Stimulated activated naive CD8-positive, alpha-beta T cell treated with anti-CD3 and anti-CD28 coated beads, Interleukin-15, amount 100 ng/mL, for 72 hours (primary cell): Measurements from ENCODE around the gene ACADM.
"Not testable (repeated sequence)": the region's sequence is repeated elsewhere in the genome, so short reads cannot be mapped to it uniquely, and the experiment has no call there.

Source experiments
- ATAC-seq: fragments of 150-1000 bp; cut with Tn5 transposase; 2 replicates; pipeline ENCODE4 v1.10.0; 2021; ENCODE audit warnings: mild to moderate bottlenecking, moderate library complexity
- DNase-seq, 2 donors: peaks; one replicate each; pipeline ENCODE4 v3.0.0; 2021 to 2022
- H3K27ac Mint-ChIP-seq, 2 donors: one replicate each; pipeline ENCODE4 v1.8.0; 2022; ENCODE audit warnings: mild to moderate bottlenecking in 2 of 2, mixed read lengths in 2 of 2, moderate library complexity in 2 of 2
- H3K27me3 Mint-ChIP-seq: one replicate; pipeline ENCODE4 v1.8.0; 2022; ENCODE audit warnings: mixed read lengths
- H3K4me1 Mint-ChIP-seq: one replicate; pipeline ENCODE4 v1.8.0; 2022; ENCODE audit warnings: mild to moderate bottlenecking, mixed read lengths
- H3K4me3 Mint-ChIP-seq, 2 donors: one replicate each; pipeline ENCODE4 v1.8.0; 2022; ENCODE audit warnings: mild to moderate bottlenecking in 2 of 2, mixed read lengths in 2 of 2, moderate library complexity in 1 of 2
- H3K9me3 Mint-ChIP-seq, 2 donors: one replicate each; pipeline ENCODE4 v1.8.0; 2022; ENCODE audit warnings: mixed read lengths in 2 of 2

Gene ACADM

GRCh38 chr1:75771978-75772377 is 47.5 kb downstream of the ACADM start:
- H3K27ac Mint-ChIP-seq, result no peak overlapping the region

GRCh38 chr1:75777812-75778211 is 53.3 kb downstream of the ACADM start:
- H3K9me3 Mint-ChIP-seq, result peaks cover 0 to 13% of the 10 kb centered on the region in 2 donors
- not testable (repeated sequence) for DNase-seq, ATAC-seq, H3K4me3 Mint-ChIP-seq, H3K27ac Mint-ChIP-seq, H3K4me1 Mint-ChIP-seq
- peaks cover 45% of the 10 kb centered on the region for H3K27me3 Mint-ChIP-seq

More at GRCh38 chr1:75771978-75772377, 47.5 kb downstream of the ACADM start:
- peaks cover 16% of the 10 kb centered on the region for H3K27me3 Mint-ChIP-seq
- no peak for DNase-seq
- no peak for ATAC-seq
- H3K9me3 Mint-ChIP-seq, result peaks cover 0 to 6% of the 10 kb centered on the region in 2 donors
- H3K4me3 Mint-ChIP-seq, result no peak overlapping the region
- H3K4me1 Mint-ChIP-seq, result no peaks in the 10 kb centered on the region

- H3K27me3 Mint-ChIP-seq, result peaks cover 45% of the 10 kb centered on the region
- not testable (repeated sequence) for H3K27ac Mint-ChIP-seq, H3K4me3 Mint-ChIP-seq, H3K4me1 Mint-ChIP-seq, DNase-seq, ATAC-seq
- H3K9me3 Mint-ChIP-seq, result peaks cover 0 to 13% of the 10 kb centered on the region in 2 donors
Measured at GRCh38 chr1:75778694-75779093, 54.2 kb downstream of the ACADM start.

GRCh38 chr1:75780183-75780582 is 55.7 kb downstream of the ACADM start:
- H3K27me3 Mint-ChIP-seq, result peaks cover 41% of the 10 kb centered on the region
- H3K27ac Mint-ChIP-seq, H3K9me3 Mint-ChIP-seq: not testable (repeated sequence)

GRCh38 chr1:75783920-75784319 is 59.4 kb downstream of the ACADM start:
- not testable (repeated sequence) for DNase-seq, ATAC-seq, H3K4me3 Mint-ChIP-seq, H3K27ac Mint-ChIP-seq, H3K9me3 Mint-ChIP-seq
- H3K4me1 Mint-ChIP-seq, result peaks cover 15% of the 10 kb centered on the region
- peaks cover 21% of the 10 kb centered on the region for H3K27me3 Mint-ChIP-seq

More at GRCh38 chr1:75780183-75780582, 55.7 kb downstream of the ACADM start:
- H3K4me1 Mint-ChIP-seq, H3K4me3 Mint-ChIP-seq, DNase-seq, ATAC-seq: not testable (repeated sequence)

- ATAC-seq, result peak; percentile 0
- no peaks in the 10 kb centered on the region for H3K9me3 Mint-ChIP-seq
- peak overlapping the region; percentile 91 to 92 for H3K4me3 Mint-ChIP-seq
- peaks cover 28% of the 10 kb centered on the region for H3K4me1 Mint-ChIP-seq
- peaks cover 10% of the 10 kb centered on the region for H3K27me3 Mint-ChIP-seq
- peak in 1 of 2 donors; percentile 11 for DNase-seq
- peak overlapping the region; percentile 97 to 98 for H3K27ac Mint-ChIP-seq
Measured at GRCh38 chr1:75785320-75785982, 60.9 kb downstream of the ACADM start.

GRCh38 chr1:75785983-75786853 is 61.7 kb downstream of the ACADM start, which contains the start of gene RABGGTB:
TSS of gene RABGGTB (plus strand) at chr1:75786256. CDS start at chr1:75786272, 16 bp downstream.
- H3K27me3 Mint-ChIP-seq, result peaks cover 3% of the 10 kb centered on the region
- peak within 1 kb of the TSS; percentile 97 to 98 for H3K27ac Mint-ChIP-seq
- no peaks in the 10 kb centered on the region for H3K9me3 Mint-ChIP-seq
- peak within 1 kb of the TSS; percentile 91 to 92 for H3K4me3 Mint-ChIP-seq
- DNase-seq, result peak; percentile 93 to 97
- ATAC-seq, result peak; percentile 98
- peaks cover 36% of the 10 kb centered on the region for H3K4me1 Mint-ChIP-seq

- Mint-ChIP-seq H3K27me3 (no peaks in the 10 kb centered on the region), H3K9me3 (no peaks in the 10 kb centered on the region), H3K4me3 (peak overlapping the region; percentile 91 to 92), H3K4me1 (peaks cover 43% of the 10 kb centered on the region), H3K27ac (peak overlapping the region; percentile 97 to 98)
- ATAC-seq (no peak), DNase-seq (no peak)
Measured at GRCh38 chr1:75786901-75787493, 62.5 kb downstream of the ACADM start.

GRCh38 chr1:75787524-75787923 is 63.0 kb downstream of the ACADM start:
- no peaks in the 10 kb centered on the region for H3K9me3 Mint-ChIP-seq
- H3K27ac Mint-ChIP-seq, result peak overlapping the region; percentile 97 to 98
- no peak for ATAC-seq
- H3K4me1 Mint-ChIP-seq, result peaks cover 48% of the 10 kb centered on the region
- H3K27me3 Mint-ChIP-seq, result no peaks in the 10 kb centered on the region
- DNase-seq, result no peak
- H3K4me3 Mint-ChIP-seq, result peak overlapping the region; percentile 91 to 92

- H3K27me3 Mint-ChIP-seq, result no peaks in the 10 kb centered on the region
- peak overlapping the region; percentile 57 to 91 for H3K27ac Mint-ChIP-seq
- DNase-seq (no peak), ATAC-seq (no peak)
- peak overlapping the region; percentile 91 to 92 for H3K4me3 Mint-ChIP-seq
- H3K9me3 Mint-ChIP-seq, result no peaks in the 10 kb centered on the region
- H3K4me1 Mint-ChIP-seq, result peaks cover 60% of the 10 kb centered on the region
Measured at GRCh38 chr1:75789988-75790387, 65.5 kb downstream of the ACADM start.

GRCh38 chr1:75791022-75791421 is 66.5 kb downstream of the ACADM start:
- Mint-ChIP-seq H3K27ac (peak overlapping the region; percentile 60 to 91), H3K9me3 (no peaks in the 10 kb centered on the region), H3K4me3 (peak overlapping the region; percentile 91 to 92), H3K4me1 (peaks cover 56% of the 10 kb centered on the region), H3K27me3 (no peaks in the 10 kb centered on the region)
- DNase-seq, result no peak
- ATAC-seq, result no peak

GRCh38 chr1:75792091-75792490 is 67.6 kb downstream of the ACADM start:
- peaks cover 56% of the 10 kb centered on the region for H3K4me1 Mint-ChIP-seq
- H3K9me3 Mint-ChIP-seq, result no peaks in the 10 kb centered on the region
- DNase-seq (no peak), ATAC-seq (no peak)
- H3K4me3 Mint-ChIP-seq, result peak overlapping the region in 1 of 2 donors; percentile 91
- H3K27me3 Mint-ChIP-seq, result no peaks in the 10 kb centered on the region
- peak overlapping the region in 1 of 2 donors; percentile 40 for H3K27ac Mint-ChIP-seq

- DNase-seq, result no peak
- no peak for ATAC-seq
- H3K9me3 Mint-ChIP-seq, result no peaks in the 10 kb centered on the region
- peaks cover 47% of the 10 kb centered on the region for H3K4me1 Mint-ChIP-seq
- H3K27ac Mint-ChIP-seq, result no peak overlapping the region
- H3K4me3 Mint-ChIP-seq, result no peak overlapping the region
- no peaks in the 10 kb centered on the region for H3K27me3 Mint-ChIP-seq
Measured at GRCh38 chr1:75794382-75794781, 69.9 kb downstream of the ACADM start.

- H3K27me3 Mint-ChIP-seq, result no peaks in the 10 kb centered on the region
- ATAC-seq (no peak), DNase-seq (no peak)
- H3K4me3 Mint-ChIP-seq, result no peak overlapping the region
- H3K9me3 Mint-ChIP-seq, result no peaks in the 10 kb centered on the region
- peaks cover 34% of the 10 kb centered on the region for H3K4me1 Mint-ChIP-seq
- no peak overlapping the region for H3K27ac Mint-ChIP-seq
Measured at GRCh38 chr1:75795703-75796193, 71.2 kb downstream of the ACADM start.
